K562 (cell line): Measurements from ENCODE around the gene RCOR1. TPM values are rescaled to one million over a fixed set of nuclear protein-coding genes. Genes with fewer than 3 reads are reported as not detected.
A peak's percentile ranks its signal among the peaks of the same experiment; 100 is the strongest.

Source experiments
- ATF3 ChIP-seq, 2 experiments: fragments of 450-650 bp in 1 of 2; sonication (generic) in 1 of 2; formaldehyde crosslinking in 1 of 2; IDR thresholded peaks in 1 of 2; conservative IDR thresholded peaks in 1 of 2; 2 replicates each; pipeline versions ENCODE4 v1.6.1 to v1.8.1; 2016 to 2023; ENCODE audit warnings: mild to moderate bottlenecking in 2 of 2, moderate library complexity in 2 of 2, inconsistent platforms in 1 of 2, missing genetic modification reagents in 1 of 2
- ELK3 ChIP-seq: fragments of 450-650 bp; formaldehyde crosslinking; IDR thresholded peaks from 2 replicates; pipeline ENCODE4 v1.4.0; 2020; ENCODE audit warnings: mild to moderate bottlenecking
- ESRRA ChIP-seq: fragments of 450-650 bp; IDR thresholded peaks from 2 replicates; pipeline ENCODE4 v1.6.1; 2014; ENCODE audit warnings: low read depth, mild to moderate bottlenecking, moderate library complexity, borderline replicate concordance
- FOXK2 ChIP-seq, 2 experiments: fragments of 450-650 bp; IDR thresholded peaks in 1 of 2; conservative IDR thresholded peaks in 1 of 2; 2 replicates each; pipeline ENCODE4 v1.6.1; 2016; ENCODE audit warnings: low read depth in 2 of 2, mild to moderate bottlenecking in 1 of 2
- GTF2F1 ChIP-seq: IDR thresholded peaks from 2 replicates; pipeline ENCODE4 v1.6.1; 2011; ENCODE audit warnings: low read depth, low read length, improper control_type of control experiment
- HINFP ChIP-seq: fragments of 450-650 bp; conservative IDR thresholded peaks from 2 replicates; pipeline ENCODE4 v1.6.1; 2016; ENCODE audit warnings: missing genetic modification characterization, low read depth, mild to moderate bottlenecking, control low read depth, missing compliant biosample characterization
- HMGXB4 ChIP-seq: sonication (generic); formaldehyde crosslinking; IDR thresholded peaks from 2 replicates; pipeline ENCODE4 v1.8.1; 2023; ENCODE audit warnings: mild to moderate bottlenecking, missing genetic modification reagents
- MECOM ChIP-seq: fragments of 250-450 bp; sonication (Bioruptor Pico); IDR thresholded peaks from 2 replicates; pipeline ENCODE4 v1.8.0; 2022; ENCODE audit warnings: inconsistent platforms
- MYBL2 ChIP-seq, 2 experiments: fragments of 450-650 bp in 1 of 2; sonication (generic) in 1 of 2; formaldehyde crosslinking in 1 of 2; IDR thresholded peaks; 2 replicates each; pipeline versions ENCODE4 v1.6.1 to v1.8.1; 2017 to 2022; ENCODE audit warnings: borderline replicate concordance in 1 of 2, inconsistent platforms in 1 of 2, low read depth in 1 of 2, mild to moderate bottlenecking in 1 of 2, missing genetic modification reagents in 1 of 2, moderate library complexity in 1 of 2
- NFRKB ChIP-seq: fragments of 450-650 bp; IDR thresholded peaks from 2 replicates; pipeline ENCODE4 v1.6.1; 2016; ENCODE audit warnings: low read depth
- PHF20 ChIP-seq: fragments of 450-650 bp; IDR thresholded peaks from 2 replicates; pipeline ENCODE4 v1.6.1; 2018; ENCODE audit not compliant: partially characterized antibody
- PPARD ChIP-seq: fragments of 250-450 bp; sonication (Bioruptor Pico); IDR thresholded peaks from 2 replicates; pipeline ENCODE4 v1.8.0; 2022; ENCODE audit warnings: inconsistent platforms, mild to moderate bottlenecking, moderate library complexity
- RBM17 ChIP-seq: fragments of 200-400 bp; formaldehyde crosslinking; IDR thresholded peaks from 2 replicates; pipeline ENCODE4 v1.6.1; 2017; ENCODE audit warnings: low read depth, mild to moderate bottlenecking, low read length, borderline replicate concordance
- TGIF2 ChIP-seq: sonication (generic); formaldehyde crosslinking; IDR thresholded peaks from 2 replicates; pipeline ENCODE4 v1.8.1; 2022; ENCODE audit warnings: mild to moderate bottlenecking, missing genetic modification reagents, moderate library complexity
- TSHZ1 ChIP-seq: fragments of 250-450 bp; sonication (Bioruptor Pico); IDR thresholded peaks from 2 replicates; pipeline ENCODE4 v1.4.0; 2020; ENCODE audit warnings: mild to moderate bottlenecking, moderate library complexity
- ZKSCAN3 ChIP-seq: fragments of 250-450 bp; sonication (Bioruptor Pico); IDR thresholded peaks from 2 replicates; pipeline ENCODE4 v1.4.0; 2020
- ZNF444 ChIP-seq: fragments of 250-450 bp; sonication (Bioruptor Pico); IDR thresholded peaks from 2 replicates; pipeline ENCODE4 v1.4.0; 2020; ENCODE audit warnings: mild to moderate bottlenecking, moderate library complexity
- ZNF695 ChIP-seq: fragments of 450-650 bp; formaldehyde crosslinking; IDR thresholded peaks from 2 replicates; pipeline ENCODE4 v1.4.0; 2020; ENCODE audit warnings: mild to moderate bottlenecking, moderate library complexity
- polyA plus RNA-seq, 8 experiments: library from polyadenylated mRNA; depleted of rRNA in 4 of 8; stranded (reverse) in 5 of 8; unstranded in 3 of 8; fragments of >200 nt; fragmentation: Nextera tagmentation in 2 of 8; fragmentation: Illumina TruSeq in 1 of 8; extraction: Ambion mirVana in 2 of 8; extraction: Trizol in 1 of 8; gene quantifications; 2 replicates each; pipeline versions ENCODE4 v1.2.1 to v1.2.3, GENCODE V29; 2011 to 2014; ENCODE audit warnings: inconsistent platforms in 1 of 8, missing spikeins in 1 of 8
- total RNA-seq, 7 experiments: library from RNA; depleted of rRNA in 6 of 7; stranded (reverse); fragments of >200 nt in 6 of 7; fragmentation: Illumina TruSeq in 2 of 7; extraction: Trizol in 2 of 7; gene quantifications; 2 replicates each; pipeline versions ENCODE4 v1.2.1 to v1.2.3, GENCODE V29; 2011 to 2021; ENCODE audit warnings: low replicate concordance in 1 of 7

RCOR1 gene
- total and polyA plus RNA-seq, 9 of the 15 experiments (the other 6 are each of a cell fraction or from before 2014, with no cell fraction given), result 8.5 to 47.9 (median 20.9) TPM

GRCh38 chr14:102551995-102552705 lies 40.3 kb upstream of the RCOR1 start (continued):
- TF ChIP-seq TSHZ1 (no peak), HINFP (tag) (no peak), ELK3 (CRISPR knock-in tag) (no peak), MYBL2 (IDR thresholded peaks at IDR 0.05; ENCODE audit: low read depth) (no peak), MYBL2 (CRISPR knock-in tag; IDR thresholded peaks at IDR 0.05; ENCODE audit: borderline replicate concordance) (no peak), RBM17 (no peak), GTF2F1 (no peak), ZKSCAN3 (CRISPR knock-in tag) (no peak), NFRKB (peak; percentile 58), ESRRA (peak; percentile 94), HMGXB4 (CRISPR knock-in tag) (no peak), ATF3 (IDR thresholded peaks at IDR 0.05) (peak; percentile 87), ATF3 (CRISPR knock-in tag; conservative IDR thresholded peaks at IDR 0.05) (0 out of 2 replicates have a peak, but pooled peaks have one; percentile 31), FOXK2 (conservative IDR thresholded peaks at IDR 0.05 in 1 of 2, IDR thresholded peaks at IDR 0.05 in 1 of 2; ENCODE audit: low read depth in 2 of 2) (no peak), ZNF444 (CRISPR knock-in tag) (no peak), MECOM (CRISPR knock-in tag) (no peak; the same call in 1 of the 2 replicates), TGIF2 (CRISPR knock-in tag) (no peak), ZNF695 (CRISPR knock-in tag) (no peak), PHF20 (peak; percentile 40), PPARD (no peak)
